ENCODE results near the gene HOXA9.
A peak's percentile ranks its signal among the peaks of the same experiment; 100 is the strongest.

Gene HOXA9

DNA sequence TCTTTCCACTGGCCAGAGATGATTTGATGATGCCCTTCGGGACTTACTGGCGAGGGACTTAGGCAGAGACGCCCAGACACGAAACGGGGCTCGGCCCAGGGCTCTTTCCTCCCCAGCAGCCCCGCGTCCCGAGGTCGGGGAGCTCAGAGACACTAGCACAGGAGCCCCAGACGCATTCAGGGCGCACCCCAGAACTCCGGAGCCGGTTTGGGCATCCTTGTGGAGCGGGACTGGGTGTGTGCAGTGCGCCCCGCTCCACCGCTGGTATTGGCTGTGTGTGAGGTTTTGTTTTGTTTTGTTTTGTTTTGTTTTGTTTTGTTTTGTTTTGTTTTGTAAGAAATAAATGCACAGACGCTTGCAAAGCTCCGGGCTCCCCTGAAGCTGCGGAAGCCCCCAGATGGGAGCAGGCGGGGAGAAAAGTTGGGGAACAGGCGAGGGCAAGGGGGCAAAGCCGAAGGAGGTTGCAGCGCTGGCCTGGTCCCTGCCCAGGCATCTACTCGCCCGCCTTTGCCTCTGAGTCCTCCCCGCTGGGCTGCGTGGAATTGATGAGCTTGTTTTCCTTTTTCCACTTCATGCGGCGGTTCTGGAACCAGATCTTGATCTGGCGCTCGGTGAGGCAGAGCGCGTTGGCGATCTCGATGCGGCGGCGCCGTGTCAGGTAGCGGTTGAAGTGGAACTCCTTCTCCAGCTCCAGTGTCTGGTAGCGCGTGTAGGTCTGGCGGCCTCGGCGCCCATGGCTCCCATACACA, 20.0 kb downstream of the HOXA9 start:
- FAIRE-seq: no peak
- DNase-seq (ENCODE audit: insufficient read length, low spot score): no peak

GRCh38 chr7:27144781-27145164, 20.6 kb downstream of the HOXA9 start:
- FAIRE-seq (no peak), DNase-seq (ENCODE audit: insufficient read length, low spot score) (no peak)

DNA sequence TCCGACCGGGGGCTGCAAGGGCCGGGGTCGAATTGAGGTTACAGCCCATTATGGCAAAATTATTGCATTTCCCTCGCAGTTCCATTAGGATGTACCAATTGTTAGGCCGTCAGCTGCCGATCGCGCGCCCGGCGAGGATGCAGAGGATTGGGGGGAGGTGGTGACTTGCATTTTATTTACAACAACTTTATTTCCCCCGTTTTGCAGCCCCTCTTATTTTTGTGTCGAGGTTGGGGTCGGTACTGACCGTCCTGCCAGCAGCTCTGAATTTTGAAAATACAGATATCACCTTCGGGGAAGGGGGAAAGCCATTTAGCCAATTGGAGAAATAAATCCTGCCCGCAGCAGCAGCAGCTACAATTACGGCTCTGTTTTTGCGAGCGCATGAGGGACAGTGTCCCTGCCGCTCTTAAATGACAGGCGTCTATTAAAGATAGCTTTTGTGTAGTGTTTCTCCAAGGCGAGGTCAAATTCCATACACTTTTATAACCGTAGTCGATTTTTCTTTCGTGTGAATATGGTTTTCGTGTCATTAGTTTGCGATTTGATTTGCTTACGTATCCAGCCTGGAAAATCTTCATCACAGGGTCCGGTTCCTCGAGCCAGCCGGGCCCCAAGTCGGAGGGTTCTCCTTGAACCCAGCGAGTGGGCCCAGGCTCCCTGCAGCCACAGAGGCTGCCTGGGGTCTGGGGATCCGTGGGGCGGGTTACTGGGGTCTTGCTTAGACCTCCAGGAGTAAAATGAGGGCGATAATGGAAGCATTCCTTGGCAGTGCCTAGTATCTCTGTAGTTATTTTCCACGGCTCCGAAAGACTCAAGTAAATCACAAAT, 21.2 kb downstream of the HOXA9 start:
- no peak for DNase-seq (ENCODE audit: insufficient read length, low spot score)
- no peak for FAIRE-seq

DNA sequence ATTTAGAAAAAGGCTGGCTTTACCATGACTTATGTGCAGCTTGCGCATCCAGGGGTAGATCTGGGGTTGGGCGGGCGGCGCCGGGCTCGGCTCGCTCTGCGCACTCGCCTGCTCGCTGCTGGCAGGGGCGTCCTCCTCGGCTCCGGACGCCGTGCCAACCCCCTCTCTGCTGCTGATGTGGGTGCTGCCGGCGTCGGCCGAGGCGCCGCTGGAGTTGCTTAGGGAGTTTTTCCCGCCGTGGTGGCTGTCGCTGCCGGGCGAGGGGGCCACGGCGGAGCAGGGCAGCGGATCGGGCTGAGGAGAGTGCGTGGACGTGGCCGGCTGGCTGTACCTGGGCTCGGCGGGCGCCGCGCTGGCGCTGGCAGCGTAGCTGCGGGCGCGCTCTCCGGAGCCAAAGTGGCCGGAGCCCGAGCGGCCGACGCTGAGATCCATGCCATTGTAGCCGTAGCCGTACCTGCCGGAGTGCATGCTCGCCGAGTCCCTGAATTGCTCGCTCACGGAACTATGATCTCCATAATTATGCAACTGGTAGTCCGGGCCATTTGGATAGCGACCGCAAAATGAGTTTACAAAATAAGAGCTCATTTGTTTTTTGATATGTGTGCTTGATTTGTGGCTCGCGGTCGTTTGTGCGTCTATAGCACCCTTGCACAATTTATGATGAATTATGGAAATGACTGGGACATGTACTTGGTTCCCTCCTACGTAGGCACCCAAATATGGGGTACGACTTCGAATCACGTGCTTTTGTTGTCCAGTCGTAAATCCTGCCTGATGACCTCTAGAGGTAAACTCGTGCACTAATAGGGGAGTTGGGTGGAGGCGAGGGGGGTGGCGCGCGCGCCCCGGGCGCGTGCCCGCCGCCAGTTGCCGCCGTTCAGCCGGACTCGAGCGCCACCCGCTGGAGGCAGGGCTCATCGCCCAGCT, 22.1 kb downstream of the HOXA9 start, which contains the start of gene HOXA5:
Gene HOXA5, minus strand, starts transcription at position 659 of the 927 bp plus-strand sequence. Its CDS starts 74 bp downstream, at position 585.
- FAIRE-seq: peak; percentile 95
- DNase-seq (ENCODE audit: insufficient read length, low spot score): peak; percentile 94

DNA sequence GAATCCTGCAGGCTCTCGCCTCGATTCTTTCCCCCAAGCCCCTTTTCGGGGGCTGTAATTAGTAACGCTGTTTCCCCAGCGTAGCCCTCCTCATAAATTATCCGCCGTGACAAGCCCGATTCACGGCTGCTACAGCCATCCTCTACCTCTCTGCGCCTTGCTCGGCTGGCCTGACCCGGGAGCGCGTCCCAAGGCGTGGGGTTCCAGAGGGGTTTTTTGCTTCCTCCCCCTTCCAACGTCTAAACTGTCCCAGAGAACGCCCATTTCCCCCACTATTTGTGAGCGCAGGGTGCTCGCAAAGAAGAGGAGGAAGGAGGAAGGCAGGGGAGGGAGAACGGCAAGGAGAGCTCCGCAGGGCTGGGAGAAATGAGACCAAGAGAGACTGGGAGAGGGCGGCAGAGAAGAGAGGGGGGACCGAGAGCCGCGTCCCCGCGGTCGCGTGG, 22.7 kb downstream of the HOXA9 start:
- FAIRE-seq (no peak), DNase-seq (ENCODE audit: insufficient read length, low spot score) (no peak)

DNA sequence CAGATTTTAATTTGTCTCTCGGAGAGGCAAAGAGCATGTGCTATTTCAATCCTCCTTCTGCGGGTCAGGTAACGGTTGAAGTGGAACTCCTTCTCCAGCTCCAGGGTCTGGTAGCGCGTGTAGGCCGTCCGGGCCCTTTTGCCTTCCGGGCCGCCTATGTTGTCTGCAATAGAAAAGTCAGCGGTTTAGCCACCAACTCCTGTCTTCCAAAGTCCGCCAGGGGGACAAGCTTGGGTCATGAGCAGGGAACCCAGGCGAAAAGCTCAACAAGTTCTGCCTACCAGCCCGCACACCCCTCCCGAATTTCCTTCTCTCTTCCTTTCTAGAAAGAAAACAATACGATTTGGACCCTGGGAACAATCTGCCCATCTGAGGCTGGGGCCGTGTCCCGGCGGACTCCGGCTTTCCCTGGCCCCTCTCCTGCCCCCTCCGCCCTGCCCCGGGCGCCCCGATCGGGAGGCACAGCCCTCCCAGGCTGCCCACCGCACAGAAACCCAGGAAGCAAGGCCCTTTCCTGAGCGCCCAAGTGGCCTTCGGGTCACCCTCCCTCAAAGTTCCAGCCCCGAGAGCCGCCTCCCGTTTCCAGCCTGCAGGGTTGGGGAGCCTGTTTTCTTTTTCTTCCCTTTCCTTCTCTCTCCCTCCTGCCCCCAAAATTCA, 23.3 kb downstream of the HOXA9 start:
- FAIRE-seq: no peak
- no peak for DNase-seq (ENCODE audit: insufficient read length, low spot score)

DNA sequence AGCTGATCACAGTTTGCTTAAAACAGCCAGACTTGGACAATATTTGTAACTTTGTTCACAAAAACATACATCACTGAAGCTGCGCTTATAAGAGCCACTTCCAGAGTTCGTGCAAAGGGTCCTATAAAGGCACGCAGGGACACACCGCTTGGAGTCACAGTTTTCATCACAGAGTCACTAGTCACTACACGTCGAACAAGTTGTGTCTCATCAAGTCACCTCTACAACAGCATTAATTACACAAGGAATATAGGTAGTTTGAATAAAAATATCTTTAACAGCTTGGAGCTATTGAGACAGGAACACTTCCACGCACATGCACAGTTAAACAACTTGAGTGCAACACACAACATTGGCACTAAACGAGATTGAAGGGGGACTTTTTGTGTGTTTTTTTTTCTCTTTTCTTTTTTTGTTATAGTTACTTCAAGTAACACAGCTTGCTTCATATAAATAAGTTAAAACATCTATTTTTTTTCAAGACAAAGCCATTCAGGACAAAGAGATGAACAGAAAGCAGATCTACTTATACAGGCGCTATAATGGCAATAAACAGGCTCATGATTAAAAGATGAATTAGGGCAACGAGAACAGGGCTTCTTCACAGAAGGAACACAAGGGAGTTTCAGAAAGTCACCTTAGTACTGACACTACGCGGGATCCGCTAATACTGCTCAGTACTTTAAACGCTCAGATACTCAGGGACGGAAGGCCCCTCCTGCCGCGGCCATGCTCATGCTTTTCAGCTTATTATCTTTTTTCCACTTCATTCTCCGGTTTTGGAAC, 24.0 kb downstream of the HOXA9 start:
- no peak for FAIRE-seq
- no peak for DNase-seq (ENCODE audit: insufficient read length, low spot score)

- FAIRE-seq: no peak
- DNase-seq (ENCODE audit: insufficient read length, low spot score): no peak
Measured at GRCh38 chr7:27140126-27140857, 25.0 kb downstream of the HOXA9 start.

- DNase-seq (ENCODE audit: insufficient read length, low spot score) (no peak), FAIRE-seq (no peak)
Measured at GRCh38 chr7:27139334-27140125, 25.8 kb downstream of the HOXA9 start.

GRCh38 chr7:27138985-27139333, 26.4 kb downstream of the HOXA9 start:
- no peak for DNase-seq (ENCODE audit: insufficient read length, low spot score)
- no peak for FAIRE-seq

DNA sequence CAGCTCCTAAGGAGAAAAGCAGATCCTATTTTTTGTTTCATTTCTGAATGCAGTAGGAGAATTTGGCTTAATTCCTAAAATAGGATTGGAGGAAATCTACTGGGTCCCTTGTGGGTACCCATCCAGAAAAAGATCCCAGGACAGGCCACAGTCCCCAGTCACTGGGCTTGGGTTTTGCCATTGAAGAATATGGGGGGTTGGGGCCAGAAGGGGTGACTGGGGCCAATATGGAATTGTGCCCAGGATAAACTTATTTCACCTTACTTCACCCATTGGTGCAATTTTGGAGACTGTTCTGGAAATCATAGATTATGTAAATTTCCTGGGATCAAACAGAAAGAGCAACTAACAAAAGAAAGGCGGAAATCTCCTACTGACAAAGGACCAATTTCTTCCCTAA, 26.9 kb downstream of the HOXA9 start:
- no peak for FAIRE-seq
- DNase-seq (ENCODE audit: insufficient read length, low spot score): no peak

GRCh38 chr7:27137640-27138315, 27.6 kb downstream of the HOXA9 start:
- FAIRE-seq (no peak), DNase-seq (ENCODE audit: insufficient read length, low spot score) (no peak)

DNA sequence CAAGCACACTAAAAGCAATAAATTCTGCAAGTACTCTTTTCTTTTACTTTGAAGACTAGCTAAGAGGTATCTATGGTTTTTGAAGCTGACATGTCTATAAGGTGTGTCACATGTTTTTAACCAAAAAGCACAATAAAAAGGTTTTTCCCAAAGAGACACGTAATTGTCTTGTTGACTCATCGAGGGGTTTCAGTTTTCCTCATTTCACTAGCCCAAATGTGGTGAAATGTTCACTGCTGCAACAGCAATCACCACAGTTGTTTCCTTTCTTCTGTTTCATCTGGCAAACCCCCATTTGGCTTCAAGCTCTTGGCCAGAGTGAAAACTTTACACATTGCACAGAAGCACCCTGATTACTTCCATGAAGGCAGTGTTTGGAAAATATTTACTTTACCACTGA, 30.9 kb downstream of the HOXA9 start:
- FAIRE-seq (no peak), DNase-seq (ENCODE audit: insufficient read length, low spot score) (no peak)

GRCh38 chr7:27133409-27134231, 31.7 kb downstream of the HOXA9 start:
- no peak for DNase-seq (ENCODE audit: insufficient read length, low spot score)
- FAIRE-seq: no peak

- no peak for FAIRE-seq
- DNase-seq (ENCODE audit: insufficient read length, low spot score): no peak
Measured at GRCh38 chr7:27132978-27133377, 32.4 kb downstream of the HOXA9 start.

GRCh38 chr7:27132214-27132613, 33.1 kb downstream of the HOXA9 start:
- FAIRE-seq: no peak
- no peak for DNase-seq (ENCODE audit: insufficient read length, low spot score)

- no peak for FAIRE-seq
- DNase-seq (ENCODE audit: insufficient read length, low spot score): no peak
Measured at GRCh38 chr7:27131390-27131819, 33.9 kb downstream of the HOXA9 start.

Data from HTR-8/SVneo (cell line).